Peyer's patch (tissue), 4 donors: ENCODE results near the gene USP37.

Experiments used
- CTCF ChIP-seq, 6 experiments: fragments of 450-650 bp in 4 of 6; fragments of 200-600 bp in 2 of 6; sonication (generic) in 1 of 6; IDR thresholded peaks; one replicate each; pipeline ENCODE4 v1.5.1; 2017 to 2019; ENCODE audit warnings: antibody characterized with exemption in 6 of 6, mild to moderate bottlenecking in 3 of 6, moderate library complexity in 1 of 6
- POLR2A ChIP-seq, 2 donors: fragments of 450-650 bp; IDR thresholded peaks; one replicate each; pipeline ENCODE4 v1.5.1; 2017; ENCODE audit warnings: antibody characterized with exemption in 2 of 2, mild to moderate bottlenecking in 2 of 2, moderate library complexity in 2 of 2

DNA sequence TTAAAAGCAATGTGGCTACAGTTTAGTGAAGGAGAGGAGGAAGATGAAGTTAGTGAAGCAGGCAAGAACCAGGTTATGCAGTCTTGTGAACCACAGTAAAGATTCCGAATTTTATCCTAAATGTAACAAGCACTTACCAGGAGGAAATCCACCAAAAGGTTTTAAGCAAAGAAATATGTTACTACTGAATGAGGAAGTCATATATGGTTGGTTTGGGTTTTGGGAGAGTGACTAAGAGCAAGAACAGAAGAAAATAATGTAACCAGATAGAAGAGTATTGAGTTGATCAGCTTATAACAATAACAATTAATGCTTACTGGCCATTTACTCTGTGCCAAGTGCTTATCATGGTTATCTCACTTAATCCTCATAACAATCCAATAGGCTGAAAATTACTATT, 1.9 kb downstream of the USP37 start:
- TF ChIP-seq CTCF (IDR thresholded peaks at IDR 0.05) (no peak), POLR2A (IDR thresholded peaks at IDR 0.05) (no peak)
